HCT116 (cell line): ENCODE data around the gene SLC24A3.

Experiments used
- EGR1 ChIP-seq: IDR thresholded peaks from 2 replicates; pipeline ENCODE4 v1.6.1; 2012; ENCODE audit warnings: low read depth
- EZH2 ChIP-seq: fragments of 200-600 bp; sonication (generic); IDR thresholded peaks from 2 replicates; pipeline ENCODE4 v1.6.1; 2017; ENCODE audit warnings: antibody characterized with exemption, mixed run types
- POLR2A ChIP-seq: IDR thresholded peaks from 2 replicates; pipeline ENCODE4 v1.7.0; 2011; ENCODE audit warnings: borderline replicate concordance; ENCODE audit not compliant: insufficient read depth, insufficient read length; ENCODE audit errors: extremely low read depth
- POLR2AphosphoS5 ChIP-seq: IDR thresholded peaks from 2 replicates; pipeline ENCODE4 v1.6.1; 2011; ENCODE audit warnings: mild to moderate bottlenecking, low read depth, low read length, moderate library complexity
- RAD21 ChIP-seq: IDR thresholded peaks from 2 replicates; pipeline ENCODE4 v1.6.1; 2012; ENCODE audit warnings: low read depth, mild to moderate bottlenecking
- SIN3A ChIP-seq: IDR thresholded peaks from 2 replicates; pipeline ENCODE4 v1.6.1; 2012; ENCODE audit warnings: low read depth
- TCF7L2 ChIP-seq: IDR thresholded peaks from 2 replicates; pipeline ENCODE4 v1.7.0; 2011; ENCODE audit warnings: borderline replicate concordance, inconsistent platforms; ENCODE audit not compliant: insufficient read depth, insufficient read length; ENCODE audit errors: extremely low read depth
- ZNF274 ChIP-seq: fragments of 200-500 bp; sonication (Bioruptor generic); IDR thresholded peaks from 2 replicates; pipeline ENCODE4 v1.6.1; 2014; ENCODE audit warnings: mild to moderate bottlenecking, low read depth, low read length, inconsistent platforms
- TF ChIP-seq, protein P1 (sequence below): IDR thresholded peaks from 2 replicates; pipeline ENCODE4 v1.6.1; 2012; ENCODE audit warnings: low read depth
- TF ChIP-seq, protein P2 (sequence below), 3 experiments: fragments of 200-600 bp in 1 of 3; sonication (generic) in 1 of 3; IDR thresholded peaks in 2 of 3; conservative IDR thresholded peaks in 1 of 3; 2 replicates each; pipeline ENCODE4 v1.5.1; 2012 to 2017; ENCODE audit warnings: low read depth in 2 of 3, low read length in 2 of 3, antibody characterized with exemption in 1 of 3, borderline replicate concordance in 1 of 3, control low read depth in 1 of 3, mild to moderate bottlenecking in 1 of 3, mixed read lengths in 1 of 3, mixed run types in 1 of 3, moderate library complexity in 1 of 3; ENCODE audit not compliant: insufficient read depth in 1 of 3
- TF ChIP-seq, protein P3 (sequence below): IDR thresholded peaks from 2 replicates; pipeline ENCODE4 v1.6.1; 2012
- TF ChIP-seq, protein P4 (sequence below): IDR thresholded peaks from 2 replicates; pipeline ENCODE4 v1.6.1; 2012

DNA sequence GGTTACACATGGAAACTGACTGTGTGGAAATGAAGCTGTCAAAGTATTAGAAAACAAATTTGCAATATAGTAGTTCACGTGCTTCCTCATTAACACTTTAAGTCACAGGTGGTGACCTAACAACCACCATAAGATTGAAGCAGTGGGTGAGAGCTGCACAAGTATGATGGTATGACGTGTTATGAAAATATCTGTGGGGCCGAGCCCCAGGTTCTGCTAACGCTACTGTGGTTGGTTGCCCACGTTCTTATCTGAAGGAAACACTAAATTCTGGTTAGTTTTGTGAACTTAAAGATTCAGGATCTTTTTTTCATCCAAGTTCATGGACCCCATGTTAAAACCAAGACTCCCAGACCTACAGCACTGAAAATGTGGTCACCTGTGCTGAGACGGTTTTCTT is 302.6 kb downstream of the SLC24A3 start:
- TF ChIP-seq, protein P1, sequence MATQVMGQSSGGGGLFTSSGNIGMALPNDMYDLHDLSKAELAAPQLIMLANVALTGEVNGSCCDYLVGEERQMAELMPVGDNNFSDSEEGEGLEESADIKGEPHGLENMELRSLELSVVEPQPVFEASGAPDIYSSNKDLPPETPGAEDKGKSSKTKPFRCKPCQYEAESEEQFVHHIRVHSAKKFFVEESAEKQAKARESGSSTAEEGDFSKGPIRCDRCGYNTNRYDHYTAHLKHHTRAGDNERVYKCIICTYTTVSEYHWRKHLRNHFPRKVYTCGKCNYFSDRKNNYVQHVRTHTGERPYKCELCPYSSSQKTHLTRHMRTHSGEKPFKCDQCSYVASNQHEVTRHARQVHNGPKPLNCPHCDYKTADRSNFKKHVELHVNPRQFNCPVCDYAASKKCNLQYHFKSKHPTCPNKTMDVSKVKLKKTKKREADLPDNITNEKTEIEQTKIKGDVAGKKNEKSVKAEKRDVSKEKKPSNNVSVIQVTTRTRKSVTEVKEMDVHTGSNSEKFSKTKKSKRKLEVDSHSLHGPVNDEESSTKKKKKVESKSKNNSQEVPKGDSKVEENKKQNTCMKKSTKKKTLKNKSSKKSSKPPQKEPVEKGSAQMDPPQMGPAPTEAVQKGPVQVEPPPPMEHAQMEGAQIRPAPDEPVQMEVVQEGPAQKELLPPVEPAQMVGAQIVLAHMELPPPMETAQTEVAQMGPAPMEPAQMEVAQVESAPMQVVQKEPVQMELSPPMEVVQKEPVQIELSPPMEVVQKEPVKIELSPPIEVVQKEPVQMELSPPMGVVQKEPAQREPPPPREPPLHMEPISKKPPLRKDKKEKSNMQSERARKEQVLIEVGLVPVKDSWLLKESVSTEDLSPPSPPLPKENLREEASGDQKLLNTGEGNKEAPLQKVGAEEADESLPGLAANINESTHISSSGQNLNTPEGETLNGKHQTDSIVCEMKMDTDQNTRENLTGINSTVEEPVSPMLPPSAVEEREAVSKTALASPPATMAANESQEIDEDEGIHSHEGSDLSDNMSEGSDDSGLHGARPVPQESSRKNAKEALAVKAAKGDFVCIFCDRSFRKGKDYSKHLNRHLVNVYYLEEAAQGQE: no peak
- TF ChIP-seq, protein P2, sequence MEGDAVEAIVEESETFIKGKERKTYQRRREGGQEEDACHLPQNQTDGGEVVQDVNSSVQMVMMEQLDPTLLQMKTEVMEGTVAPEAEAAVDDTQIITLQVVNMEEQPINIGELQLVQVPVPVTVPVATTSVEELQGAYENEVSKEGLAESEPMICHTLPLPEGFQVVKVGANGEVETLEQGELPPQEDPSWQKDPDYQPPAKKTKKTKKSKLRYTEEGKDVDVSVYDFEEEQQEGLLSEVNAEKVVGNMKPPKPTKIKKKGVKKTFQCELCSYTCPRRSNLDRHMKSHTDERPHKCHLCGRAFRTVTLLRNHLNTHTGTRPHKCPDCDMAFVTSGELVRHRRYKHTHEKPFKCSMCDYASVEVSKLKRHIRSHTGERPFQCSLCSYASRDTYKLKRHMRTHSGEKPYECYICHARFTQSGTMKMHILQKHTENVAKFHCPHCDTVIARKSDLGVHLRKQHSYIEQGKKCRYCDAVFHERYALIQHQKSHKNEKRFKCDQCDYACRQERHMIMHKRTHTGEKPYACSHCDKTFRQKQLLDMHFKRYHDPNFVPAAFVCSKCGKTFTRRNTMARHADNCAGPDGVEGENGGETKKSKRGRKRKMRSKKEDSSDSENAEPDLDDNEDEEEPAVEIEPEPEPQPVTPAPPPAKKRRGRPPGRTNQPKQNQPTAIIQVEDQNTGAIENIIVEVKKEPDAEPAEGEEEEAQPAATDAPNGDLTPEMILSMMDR (IDR thresholded peaks at IDR 0.05 in 2 of 3, conservative IDR thresholded peaks at IDR 0.05 in 1 of 3; ENCODE audit: borderline replicate concordance in 1 of 3, insufficient read depth in 1 of 3, low read depth in 2 of 3, low read length in 2 of 3): no peak
- no peak for TF ChIP-seq SIN3A
- TF ChIP-seq POLR2A: no peak
- TF ChIP-seq, protein P3, sequence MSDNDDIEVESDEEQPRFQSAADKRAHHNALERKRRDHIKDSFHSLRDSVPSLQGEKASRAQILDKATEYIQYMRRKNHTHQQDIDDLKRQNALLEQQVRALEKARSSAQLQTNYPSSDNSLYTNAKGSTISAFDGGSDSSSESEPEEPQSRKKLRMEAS: no peak
- TF ChIP-seq EGR1: no peak
- no peak for TF ChIP-seq RAD21
- TF ChIP-seq POLR2AphosphoS5: no peak
- no peak for TF ChIP-seq EZH2
- TF ChIP-seq, protein P4, sequence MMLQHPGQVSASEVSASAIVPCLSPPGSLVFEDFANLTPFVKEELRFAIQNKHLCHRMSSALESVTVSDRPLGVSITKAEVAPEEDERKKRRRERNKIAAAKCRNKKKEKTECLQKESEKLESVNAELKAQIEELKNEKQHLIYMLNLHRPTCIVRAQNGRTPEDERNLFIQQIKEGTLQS: no peak
- no peak for TF ChIP-seq ZNF274
- no peak for TF ChIP-seq TCF7L2
